ENCODE results near the gene VCAM1. TPM values are rescaled to one million over a fixed set of nuclear protein-coding genes. Genes with fewer than 3 reads are reported as not detected.

Gene VCAM1
- total and polyA plus RNA-seq, 2 of the 4 experiments (the other 2 are of a cell fraction) = 10.1 to 21.1 TPM

GRCh38 chr1:100708476-100709062 is 11.0 kb upstream of the VCAM1 start:
- peak; percentile 77 for DNase-seq
- in situ Hi-C loops (cut with MboI; ENCODE audit: low sequenced_read_pairs) (no loop called here), dilution Hi-C loops (cut with HindIII; ENCODE audit: low sequenced_read_pairs, unreplicated experiment) (no loop called here), intact Hi-C loops (cut with micrococcal nuclease) (loop anchor here (5.0 kb wide), 1 partner anchor 36 kb away; no protein-coding TSS in a partner anchor)
- peak overlapping the region; percentile 67; the same call in 1 of the 3 replicates for H2BK15ac ChIP-seq (ENCODE audit: low read depth, low read length)
- no peaks in the 10 kb centered on the region for H3K36me3 ChIP-seq (ENCODE audit: control insufficient read depth, insufficient read depth, low read length)
- peak overlapping the region; percentile 72 to 83 for H4K8ac ChIP-seq (ENCODE audit: low read depth in 2 of 2, low read length in 2 of 2)
- no peaks in the 10 kb centered on the region for H4K20me1 ChIP-seq (ENCODE audit: insufficient read depth, low read length)
- peak; percentile 31 for ATAC-seq (ENCODE audit: low read depth)
- CTCF ChIA-PET = interaction anchor here (1.0 kb wide), 1 partner anchor 151 kb away, joined by 3 read pairs; no protein-coding TSS in a partner anchor
- H3K4me2 ChIP-seq (ENCODE audit: low read depth, low read length) = peak overlapping the region; percentile 60; the same call in 1 of the 2 replicates
- H3K79me1 ChIP-seq (ENCODE audit: low read depth in 1 of 2, low read length in 2 of 2) = no peaks in the 10 kb centered on the region
- H3K14ac ChIP-seq (replicated peaks; ENCODE audit: low read depth, low read length) = peak overlapping the region; percentile 39
- peak overlapping the region; percentile 36 for H3K4ac ChIP-seq (ENCODE audit: low read depth, low read length)
- no peak overlapping the region for H3K9ac ChIP-seq (ENCODE audit: low read depth, low read length)
- H2BK120ac ChIP-seq (ENCODE audit: low read depth, low read length) = peak overlapping the region; percentile 67
- H2BK5ac ChIP-seq (ENCODE audit: low read depth, low read length, poor library complexity, severe bottlenecking) = peak overlapping the region; percentile 65
- no peaks in the 10 kb centered on the region for H3K27me3 ChIP-seq (ENCODE audit: control insufficient read depth, insufficient read depth, low read length)
- H3K56ac ChIP-seq (ENCODE audit: extremely low read depth, insufficient read depth, low read length) = no peak overlapping the region; the same call in 1 of the 2 replicates
- H2AFZ ChIP-seq (replicated peaks; ENCODE audit: low read length, poor library complexity) = no peak overlapping the region
- H4K5ac ChIP-seq (ENCODE audit: low read depth, low read length) = peak overlapping the region; percentile 98
- no peaks in the 10 kb centered on the region for H3K9me3 ChIP-seq (ENCODE audit: control insufficient read depth, insufficient read depth, low read length)
- no CpG with 5 or more reads among the region's 2 CpGs for WGBS, 2 experiments (ENCODE audit: extremely low coverage in 2 of 2, insufficient read length in 1 of 2)
- no peak overlapping the region for H2AK9ac ChIP-seq (replicated peaks; ENCODE audit: low read depth, low read length, poor library complexity)
- peak overlapping the region; percentile 77; the same call in 1 of the 2 replicates for H3K27ac ChIP-seq (ENCODE audit: insufficient read depth, low read length)
- POLR2A ChIA-PET (ENCODE audit: unreplicated experiment) = no interaction called here
- H3K9me1 ChIP-seq (ENCODE audit: insufficient read depth, low read length) = peaks cover 2% of the 10 kb centered on the region; the same call in 1 of the 2 replicates
- peak overlapping the region; percentile 59 for H2AK5ac ChIP-seq (ENCODE audit: low read depth, low read length)
- H2BK20ac ChIP-seq (ENCODE audit: low read depth, low read length) = peak overlapping the region; percentile 92
- peak overlapping the region; percentile 60 for H4K91ac ChIP-seq (ENCODE audit: insufficient read depth, low read depth, low read length)
- peak overlapping the region; percentile 18; the same call in 1 of the 2 replicates for H3K23ac ChIP-seq (ENCODE audit: low read depth, low read length)
- peaks cover 25% of the 10 kb centered on the region for H3K4me1 ChIP-seq (ENCODE audit: control insufficient read depth, insufficient read depth, low read length)
- no peak overlapping the region for H3K4me3 ChIP-seq (ENCODE audit: insufficient read depth, low read depth, low read length)
- H3K18ac ChIP-seq (ENCODE audit: low read depth, low read length) = peak overlapping the region; percentile 98
- BruUV-seq (replicated peaks) = no TSS peak
- TF ChIP-seq MAFK (IDR thresholded peaks at IDR 0.05; ENCODE audit: low read depth, low read length) (no peak), CTCF (conservative IDR thresholded peaks at IDR 0.05; ENCODE audit: low read depth, low read length) (no peak), FOS (IDR thresholded peaks at IDR 0.05; ENCODE audit: low read depth, low read length) (no peak), MXI1 (IDR thresholded peaks at IDR 0.05; ENCODE audit: borderline replicate concordance, low read depth, low read length) (no peak), CHD1 (IDR thresholded peaks at IDR 0.05; ENCODE audit: low read depth, low read length) (no peak), POLR2A (IDR thresholded peaks at IDR 0.05; ENCODE audit: low read depth, low read length) (no peak), RFX5 (IDR thresholded peaks at IDR 0.05; ENCODE audit: low read depth, low read length) (no peak), NFE2L2 (IDR thresholded peaks at IDR 0.05; ENCODE audit: low read depth, low read length) (no peak), BHLHE40 (IDR thresholded peaks at IDR 0.05; ENCODE audit: low read depth, low read length) (no peak), RAD21 (IDR thresholded peaks at IDR 0.05; ENCODE audit: low read length) (no peak), SMC3 (IDR thresholded peaks at IDR 0.05; ENCODE audit: low read depth, low read length) (no peak), MAZ (IDR thresholded peaks at IDR 0.05; ENCODE audit: borderline replicate concordance, low read depth, low read length) (no peak), CEBPB (IDR thresholded peaks at IDR 0.05; ENCODE audit: low read depth, low read length) (no peak)
- TF ChIP-seq, protein P1, sequence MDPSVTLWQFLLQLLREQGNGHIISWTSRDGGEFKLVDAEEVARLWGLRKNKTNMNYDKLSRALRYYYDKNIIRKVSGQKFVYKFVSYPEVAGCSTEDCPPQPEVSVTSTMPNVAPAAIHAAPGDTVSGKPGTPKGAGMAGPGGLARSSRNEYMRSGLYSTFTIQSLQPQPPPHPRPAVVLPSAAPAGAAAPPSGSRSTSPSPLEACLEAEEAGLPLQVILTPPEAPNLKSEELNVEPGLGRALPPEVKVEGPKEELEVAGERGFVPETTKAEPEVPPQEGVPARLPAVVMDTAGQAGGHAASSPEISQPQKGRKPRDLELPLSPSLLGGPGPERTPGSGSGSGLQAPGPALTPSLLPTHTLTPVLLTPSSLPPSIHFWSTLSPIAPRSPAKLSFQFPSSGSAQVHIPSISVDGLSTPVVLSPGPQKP (IDR thresholded peaks at IDR 0.05; ENCODE audit: borderline replicate concordance, low read depth, low read length) = no peak
- TF ChIP-seq, protein P2, sequence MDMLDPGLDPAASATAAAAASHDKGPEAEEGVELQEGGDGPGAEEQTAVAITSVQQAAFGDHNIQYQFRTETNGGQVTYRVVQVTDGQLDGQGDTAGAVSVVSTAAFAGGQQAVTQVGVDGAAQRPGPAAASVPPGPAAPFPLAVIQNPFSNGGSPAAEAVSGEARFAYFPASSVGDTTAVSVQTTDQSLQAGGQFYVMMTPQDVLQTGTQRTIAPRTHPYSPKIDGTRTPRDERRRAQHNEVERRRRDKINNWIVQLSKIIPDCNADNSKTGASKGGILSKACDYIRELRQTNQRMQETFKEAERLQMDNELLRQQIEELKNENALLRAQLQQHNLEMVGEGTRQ (IDR thresholded peaks at IDR 0.05; ENCODE audit: low read depth, low read length) = no peak

All from IMR-90 (cell line).